NCI-H510A treated with DMSO at 0.1 percent for 48 hours (cell line): ENCODE data around the gene FPR2.
"Not testable (repeated sequence)": the region's sequence is repeated elsewhere in the genome, so short reads cannot be mapped to it uniquely, and the experiment has no call there.

ENCODE experiments used
- DNase-seq: peaks from one replicate; lab custom pipeline; 2025; lab: John Stamatoyannopoulos, UW

The FPR2 gene

DNA sequence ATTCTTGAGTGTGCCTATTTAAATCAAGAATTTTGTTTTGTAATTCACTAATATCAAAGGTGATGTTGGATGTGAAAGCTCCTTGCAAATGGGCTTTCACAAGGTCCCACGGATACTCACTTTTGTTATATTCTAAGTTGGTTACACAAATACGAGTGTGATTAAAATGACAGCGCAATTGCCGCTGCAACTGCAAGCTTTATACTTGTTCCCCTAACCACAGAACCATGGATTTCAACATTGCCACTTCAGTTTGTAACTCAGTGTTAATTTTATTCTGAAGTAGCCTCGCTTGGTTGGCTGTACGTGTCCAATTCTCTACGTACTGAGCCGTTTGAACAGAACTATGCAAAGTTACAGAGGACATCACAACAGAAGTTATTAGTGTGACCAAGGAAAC, 44.4 kb downstream of the FPR2 start:
- DNase-seq, result not testable (repeated sequence)

DNA sequence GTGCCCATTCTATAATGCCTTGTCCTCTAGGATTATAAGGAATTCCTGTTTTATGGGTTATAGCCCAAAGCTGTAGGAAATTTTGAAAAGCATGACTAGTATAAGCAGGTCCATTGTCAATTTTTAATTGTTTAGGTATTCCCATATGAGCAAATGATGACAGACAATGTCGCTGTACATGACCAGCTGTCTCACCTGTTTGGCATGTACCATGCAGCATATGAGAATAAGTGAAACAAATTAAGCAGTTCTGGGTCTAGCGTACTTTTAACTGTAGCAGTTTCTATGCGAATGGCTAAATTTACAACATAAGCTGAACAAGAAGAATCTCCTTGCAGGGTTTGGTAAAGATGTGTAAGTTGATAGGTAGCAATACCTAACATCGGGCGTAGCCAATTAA, 45.6 kb downstream of the FPR2 start:
- not testable (repeated sequence) for DNase-seq

DNA sequence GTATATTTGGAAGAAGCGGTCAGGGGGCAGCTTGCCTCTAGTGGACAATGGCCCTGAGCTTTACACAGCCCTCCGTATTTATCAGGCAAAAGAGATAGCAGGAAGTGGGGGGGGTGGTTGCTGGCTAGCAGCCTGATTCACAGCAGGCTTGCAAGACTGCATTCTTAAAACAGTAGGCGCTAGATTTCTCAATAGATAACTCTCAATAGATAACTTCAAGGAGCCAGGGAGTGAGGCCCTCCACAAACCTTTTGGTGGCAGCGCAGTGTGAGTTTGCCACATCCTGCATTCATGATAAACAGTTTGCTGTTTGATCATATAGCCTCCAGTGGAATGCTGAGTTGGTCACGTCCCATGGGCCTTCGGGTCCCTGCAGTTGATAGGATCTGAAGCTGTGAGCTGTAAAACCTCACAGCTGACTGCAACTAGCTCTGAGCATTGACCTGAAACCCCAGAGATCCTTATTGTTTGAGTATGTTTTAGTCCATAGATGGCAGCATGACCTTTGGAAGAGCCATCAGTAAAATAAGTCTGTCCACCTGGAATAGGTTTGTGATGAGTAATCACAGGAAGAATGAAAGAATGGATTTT, 46.2 kb downstream of the FPR2 start:
- DNase-seq, result no peak

DNA sequence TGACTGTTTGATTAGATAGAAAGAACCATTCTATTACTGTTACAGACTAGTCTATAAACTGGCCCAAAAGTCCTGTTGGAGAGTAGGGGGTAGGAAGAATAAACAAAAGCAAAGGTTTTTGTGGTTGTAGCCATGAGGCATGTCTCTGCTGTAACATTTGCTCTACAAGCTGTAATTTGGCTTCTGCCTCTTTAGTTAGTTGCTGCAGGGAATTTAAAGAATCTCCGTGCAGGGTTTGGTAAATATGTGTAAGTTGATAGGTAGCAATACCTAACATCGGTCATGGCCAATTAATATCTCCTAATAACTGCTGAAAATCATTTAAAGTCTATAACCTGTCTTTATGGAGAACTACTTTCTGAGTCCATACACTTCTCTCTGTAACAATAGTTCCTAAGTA, 46.9 kb downstream of the FPR2 start:
- DNase-seq, result no peak

DNA sequence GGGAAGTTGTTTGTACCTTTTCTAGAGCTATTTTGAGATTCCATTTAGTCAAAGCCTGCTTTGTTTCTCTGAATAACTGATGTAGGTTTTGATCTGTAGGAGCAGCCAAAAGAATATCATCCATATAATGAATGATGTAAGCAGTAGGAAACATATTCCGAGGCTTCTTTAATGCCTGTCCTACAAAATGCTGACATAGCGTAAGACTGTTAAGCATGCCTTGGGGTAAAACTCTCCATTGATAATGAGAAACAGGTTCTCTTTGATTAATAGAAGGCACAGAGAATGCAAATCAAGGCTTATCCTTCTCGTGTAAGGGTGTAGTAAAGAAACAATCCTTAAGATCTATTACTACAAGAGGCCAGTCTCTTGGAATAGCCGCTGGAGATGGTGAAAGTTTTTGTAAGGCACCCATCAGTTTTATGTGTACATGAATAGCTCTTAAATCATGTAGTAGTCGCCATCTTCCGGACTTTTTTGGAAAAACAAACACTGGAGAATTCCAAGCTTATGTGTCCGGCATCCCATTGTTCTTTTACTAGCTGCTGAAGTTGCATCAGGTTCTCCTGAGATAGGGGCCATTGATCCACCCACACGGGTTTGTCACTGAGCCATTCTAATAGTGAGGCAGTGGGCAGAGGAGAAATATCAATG, 47.5 kb downstream of the FPR2 start:
- DNase-seq, result no peak

DNA sequence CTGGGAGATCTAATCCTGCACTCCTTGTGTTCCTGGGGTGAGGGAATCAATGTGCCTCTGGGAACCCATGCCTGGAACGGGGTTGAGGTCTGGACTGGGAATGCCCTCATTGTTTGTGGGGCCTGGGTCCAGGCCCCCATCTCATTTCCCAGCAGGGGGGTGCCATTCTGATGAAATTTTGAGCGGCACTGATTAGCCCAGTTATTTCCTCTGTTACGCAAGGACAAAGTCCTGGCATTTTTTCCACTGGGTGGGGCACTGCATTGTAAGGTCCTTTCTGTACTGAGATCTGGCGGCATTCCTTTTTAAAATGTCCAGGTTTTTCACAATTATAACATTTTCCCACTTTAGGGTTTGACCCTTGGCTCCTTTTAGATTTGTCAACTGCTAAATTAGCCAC, 48.8 kb downstream of the FPR2 start:
- no peak for DNase-seq

DNA sequence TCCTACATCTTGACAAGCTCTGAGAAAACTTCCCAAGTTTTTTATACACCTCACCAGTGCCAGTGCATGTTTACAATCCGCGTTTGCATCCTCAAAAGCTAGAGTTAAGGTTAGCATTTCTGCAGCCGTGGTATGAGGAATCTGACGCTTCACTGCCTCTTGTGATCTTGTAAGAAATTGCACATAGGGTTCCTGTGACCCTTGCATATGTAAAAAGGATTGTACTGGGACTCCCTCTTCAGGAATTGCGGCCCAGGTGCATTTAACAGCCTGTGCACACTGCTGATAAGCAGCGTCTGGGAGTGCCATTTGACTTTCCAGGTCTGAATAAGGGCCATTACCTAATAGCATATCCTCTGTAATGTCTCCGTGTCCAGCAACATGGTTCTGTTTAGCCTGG, 49.2 kb downstream of the FPR2 start:
- DNase-seq, result no peak

DNA sequence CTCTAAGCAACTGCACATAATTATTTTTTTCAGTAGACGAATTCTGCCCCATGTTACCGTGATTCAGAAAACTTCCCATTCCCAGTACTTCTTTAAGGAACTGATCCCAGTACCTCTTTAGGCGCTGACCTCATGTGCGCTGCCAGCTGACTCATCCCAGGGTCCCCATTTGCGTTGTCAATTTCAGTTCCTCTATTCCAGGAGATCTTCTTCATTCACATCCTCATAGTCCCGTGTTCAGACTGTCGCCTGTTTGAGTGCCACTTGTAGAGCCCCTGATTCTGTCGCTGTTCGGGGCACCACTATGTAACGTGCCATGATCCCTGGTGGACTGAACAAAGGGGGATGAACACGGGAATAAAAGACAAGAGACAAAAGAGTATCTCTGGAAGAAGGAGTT, 50.4 kb downstream of the FPR2 start:
- DNase-seq, result no peak

DNA sequence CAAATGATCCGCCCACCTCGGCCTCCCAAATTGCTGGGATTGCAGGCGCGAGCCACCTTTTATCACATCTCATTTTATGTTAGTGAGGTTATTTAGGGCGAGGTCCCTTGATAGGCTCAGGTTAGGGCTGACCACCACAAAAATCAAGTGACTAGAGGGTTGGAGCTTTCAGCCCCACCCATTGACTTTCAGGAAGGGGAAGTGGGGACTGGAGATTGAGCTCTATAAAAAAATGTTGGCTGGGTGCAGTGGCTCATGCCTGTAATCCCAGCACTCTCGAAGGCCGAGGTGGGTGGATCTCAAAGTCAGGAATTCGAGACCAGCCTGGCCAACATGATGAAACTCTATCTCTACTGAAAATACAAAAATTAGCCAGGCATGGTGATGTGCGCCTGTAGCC, 54.1 kb downstream of the FPR2 start:
- DNase-seq, result no peak

DNA sequence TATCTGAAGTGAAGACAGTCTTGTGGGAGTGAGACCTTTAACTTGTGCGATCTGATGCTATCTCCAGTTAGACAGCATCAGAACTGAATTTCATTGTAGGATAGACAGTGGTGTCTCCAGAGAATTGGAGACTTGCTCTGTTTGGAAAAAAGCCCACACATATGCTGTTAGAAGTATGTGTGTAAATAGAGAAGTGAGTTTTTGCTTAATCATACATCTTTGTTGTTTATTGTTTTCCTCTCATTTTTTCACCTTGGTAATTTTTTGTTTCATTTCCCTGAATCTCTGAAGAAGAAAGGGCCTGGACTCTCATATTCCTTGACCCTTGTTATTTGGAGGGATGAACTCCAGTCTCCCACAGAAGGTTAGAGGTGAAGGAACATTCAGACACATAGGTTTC, 55.7 kb downstream of the FPR2 start:
- DNase-seq, result no peak

DNA sequence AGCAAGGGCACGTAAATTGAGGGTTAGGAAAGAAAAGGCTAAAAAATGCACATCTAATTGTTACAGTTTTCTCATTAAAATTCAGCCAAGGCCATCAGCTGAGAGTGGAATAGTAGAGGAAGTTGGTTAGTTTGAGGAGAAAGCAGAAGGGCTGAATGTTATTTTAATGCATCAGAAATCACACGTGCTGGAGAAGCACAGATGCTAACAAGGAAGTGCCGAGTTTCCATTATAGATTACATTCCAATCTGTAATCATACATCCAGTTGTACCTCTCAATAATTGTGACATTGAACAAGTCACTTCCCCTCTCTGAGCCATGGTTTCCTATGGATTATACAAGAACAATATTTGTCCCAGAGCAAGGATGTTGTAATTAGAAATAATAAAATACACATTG, 59.0 kb downstream of the FPR2 start:
- DNase-seq, result no peak
